ENCODE measurements around the gene REC8.
"Not testable (repeated sequence)": the region's sequence is repeated elsewhere in the genome, so short reads cannot be mapped to it uniquely, and the experiment has no call there.

The REC8 gene

DNA sequence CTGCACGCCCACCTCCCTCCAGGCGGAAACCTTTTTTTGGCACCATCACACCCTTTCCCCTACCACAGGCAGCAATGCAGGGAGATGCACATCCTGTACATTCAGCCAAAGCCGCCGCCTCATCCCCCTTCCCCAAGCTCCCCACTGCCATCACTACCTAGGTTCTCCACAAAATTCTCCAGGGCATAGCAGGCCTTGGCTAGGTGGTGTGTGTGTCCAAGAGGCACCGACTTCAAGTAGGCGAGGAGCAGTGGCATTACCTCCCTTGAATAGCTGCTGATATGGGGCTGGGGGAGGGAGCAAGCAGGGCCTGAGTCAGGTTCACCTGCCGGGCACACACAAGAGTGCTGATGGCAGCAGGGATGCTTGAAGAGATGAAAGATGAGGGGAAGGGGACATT, 13.1 kb downstream of the REC8 start:
- no peak for DNase-seq

DNA sequence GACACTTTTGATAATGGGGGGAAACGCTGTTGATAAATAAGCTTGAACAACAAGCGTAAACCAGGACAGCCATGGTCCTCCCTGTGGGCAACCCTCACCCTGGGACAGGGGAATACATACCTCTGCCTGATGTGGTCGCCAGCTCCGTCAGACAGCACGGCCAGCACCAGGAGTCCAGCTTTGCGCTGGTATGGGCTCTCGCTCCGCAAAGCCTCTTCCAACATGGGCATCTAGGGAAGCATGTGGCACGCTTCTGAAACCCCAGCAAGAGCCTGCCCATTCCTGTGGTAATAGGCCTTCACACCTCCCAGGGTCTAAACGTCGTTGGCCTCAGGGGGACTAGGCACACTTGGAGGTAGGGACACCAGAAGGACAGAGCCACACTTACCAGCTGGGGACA, 13.9 kb downstream of the REC8 start:
- no peak for DNase-seq

DNA sequence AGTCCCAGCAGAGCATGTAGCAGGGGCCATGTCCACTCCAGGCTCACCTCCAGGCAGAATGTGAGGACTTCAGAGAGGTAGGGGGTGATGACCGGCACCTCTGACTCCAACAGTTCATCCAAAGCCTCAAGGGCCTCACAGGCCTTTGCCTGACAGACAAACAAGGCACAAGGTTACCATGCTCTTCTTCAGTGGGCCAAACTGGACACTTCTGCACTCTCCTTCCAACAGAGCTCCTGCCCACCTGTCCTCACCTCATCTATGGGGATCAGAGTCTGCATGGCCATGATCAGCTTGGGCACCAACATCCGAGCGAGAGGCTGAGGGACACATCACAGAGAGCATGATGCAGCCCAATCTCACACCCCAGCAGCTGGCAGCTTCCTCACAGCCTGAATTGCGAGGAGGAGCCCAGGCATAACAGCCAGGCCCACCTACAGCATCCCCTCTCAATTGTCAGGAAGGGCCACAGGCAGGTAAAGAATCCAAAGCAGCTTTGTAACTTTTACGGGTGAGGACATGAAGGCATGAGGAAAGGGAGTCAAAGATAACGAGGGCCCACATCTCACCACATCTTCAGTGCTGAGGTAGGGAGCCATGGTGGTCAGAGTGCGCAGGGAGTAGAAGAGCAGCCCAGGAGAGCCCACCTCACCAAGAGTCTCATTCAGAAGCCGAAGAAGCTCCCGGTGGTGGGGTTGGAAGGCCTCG, 15.1 kb downstream of the REC8 start:
- no peak for DNase-seq

DNA sequence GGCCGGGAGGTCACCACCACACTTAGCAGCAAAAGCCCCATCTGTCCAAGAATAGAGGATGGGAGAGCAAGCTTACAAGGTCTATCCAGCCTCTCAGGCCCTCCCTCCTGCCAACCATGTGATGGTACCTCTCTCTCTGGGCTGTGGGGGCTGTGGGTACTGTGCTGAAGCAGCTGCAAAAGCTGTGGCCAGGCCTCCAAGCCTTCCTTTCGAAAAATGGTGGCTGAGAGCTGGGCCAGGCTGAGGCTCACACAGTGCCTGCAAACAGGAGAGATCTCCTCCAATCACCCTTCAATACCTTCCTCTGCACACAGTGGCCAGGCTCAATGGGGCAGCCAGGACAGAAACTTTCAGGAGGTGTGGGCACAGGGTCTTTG, 15.6 kb downstream of the REC8 start:
- DNase-seq = no peak

DNA sequence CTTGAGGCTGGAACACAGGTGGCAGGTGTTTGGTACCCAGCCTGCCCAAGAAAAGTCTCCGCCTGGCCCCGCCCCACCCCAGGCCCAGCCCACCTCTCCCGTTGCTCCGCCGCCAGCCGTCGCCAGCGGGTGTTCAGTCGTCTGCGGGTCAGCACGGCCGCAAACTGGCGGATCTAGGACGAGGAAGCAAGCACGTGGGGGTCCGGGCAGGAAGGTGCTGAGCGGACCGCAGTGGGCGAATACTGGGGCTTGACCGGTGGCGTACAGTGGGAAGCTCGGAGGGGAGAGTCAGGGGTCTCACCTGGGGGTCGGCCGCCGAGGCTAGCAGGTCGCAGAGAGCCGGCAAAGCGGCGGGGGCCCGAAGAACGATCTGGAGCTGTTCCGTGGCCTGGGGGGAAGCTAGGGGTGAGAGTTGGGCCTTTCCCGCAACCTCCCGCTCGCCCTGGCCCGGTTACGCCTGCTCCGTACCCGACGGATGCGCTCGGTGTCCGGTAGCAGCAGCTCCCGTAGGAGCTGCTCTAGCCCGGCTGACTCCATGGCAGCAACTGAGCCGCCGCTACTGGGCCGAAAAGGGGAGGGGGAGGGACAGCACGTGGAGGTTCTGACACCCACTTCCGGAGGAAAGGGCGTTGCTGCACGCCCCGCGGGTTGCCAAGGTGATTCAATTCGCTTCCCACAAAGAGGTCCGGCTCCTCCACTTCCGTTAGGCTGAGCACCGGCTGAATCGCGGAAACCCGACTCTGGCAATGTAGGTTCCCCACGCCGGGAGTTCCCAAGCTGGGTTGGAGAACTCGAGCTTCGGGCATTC, 16.6 kb downstream of the REC8 start, which contains the start of gene IPO4:
Gene IPO4 (minus strand): TSS at position 566 of the 808 bp plus-strand sequence. CDS start 29 bp downstream, at position 537.
- DNase-seq = peak; percentile 98

DNA sequence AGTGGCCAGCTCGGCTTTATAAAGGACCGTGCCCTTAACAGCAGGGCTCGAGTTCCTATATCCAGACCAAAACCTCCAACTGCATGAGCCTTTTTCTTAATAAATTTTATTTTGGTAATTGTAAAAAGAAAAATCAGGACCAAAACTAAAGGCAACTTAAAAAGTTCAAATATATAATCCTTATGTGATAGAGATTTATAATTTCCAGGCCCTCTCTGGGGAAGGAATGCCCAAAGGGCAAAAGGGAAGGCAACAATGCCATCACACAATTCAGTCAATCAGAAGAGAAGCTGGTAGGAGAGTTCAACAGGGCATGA, 17.1 kb downstream of the REC8 start:
- DNase-seq = no peak

DNA sequence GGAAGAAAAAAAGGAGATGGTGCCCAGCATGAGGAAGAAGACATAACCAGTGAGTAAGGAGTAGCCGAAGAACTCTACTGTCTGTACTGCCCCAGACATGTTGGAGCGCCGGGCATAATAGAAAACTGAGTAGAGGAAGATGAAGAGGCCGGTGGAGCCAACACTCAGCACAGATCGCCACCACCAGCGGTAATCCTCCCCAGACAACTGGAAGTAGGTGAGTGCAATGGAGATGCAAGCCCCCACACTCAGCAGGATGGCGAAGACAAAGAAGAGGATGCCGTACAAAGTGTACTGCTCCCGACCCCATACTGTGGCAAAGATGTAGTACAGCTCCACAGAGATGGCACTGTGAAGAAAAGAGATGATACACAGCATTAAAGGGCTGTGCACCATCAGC, 17.6 kb downstream of the REC8 start:
- no peak for DNase-seq

DNA sequence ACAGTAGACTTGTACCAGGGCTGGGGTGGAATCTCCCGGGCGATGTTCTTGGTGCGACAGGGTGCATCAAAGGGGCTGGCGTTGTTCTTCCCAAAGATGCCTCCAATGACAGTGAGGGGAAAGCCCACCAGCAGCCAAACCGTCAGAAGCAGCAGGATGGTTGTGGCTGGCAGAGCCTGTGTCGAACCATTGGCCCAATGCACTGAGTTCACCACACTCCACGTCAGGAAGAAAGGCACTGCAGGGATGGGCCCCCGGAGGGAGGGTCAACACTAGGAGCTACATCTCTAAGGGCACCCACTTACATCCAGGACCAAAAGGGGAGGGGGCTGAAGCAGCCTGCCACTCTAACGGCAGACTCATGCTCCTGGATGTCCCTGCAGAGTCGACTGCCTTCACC, 18.5 kb downstream of the REC8 start:
- DNase-seq = no peak

DNA sequence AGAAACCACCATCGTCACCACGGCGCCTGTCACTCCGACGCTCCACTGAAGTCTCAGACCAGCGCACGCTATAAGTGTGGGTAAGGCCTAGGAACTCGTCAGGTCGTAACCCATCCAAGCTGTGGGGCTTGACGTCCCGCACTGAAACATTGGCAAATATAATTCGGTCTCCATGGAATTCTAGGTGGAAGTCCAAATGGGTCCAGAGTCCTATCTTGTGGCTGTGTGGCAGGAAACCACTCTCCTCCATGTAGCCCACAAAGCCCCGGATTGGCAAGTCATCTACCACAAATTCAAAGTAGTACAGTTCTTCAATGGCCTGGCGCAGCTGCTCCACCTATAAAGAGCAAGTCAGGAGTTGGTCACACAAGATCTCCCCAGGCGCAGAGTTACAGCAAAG, 21.1 kb downstream of the REC8 start:
- no peak for DNase-seq

DNA sequence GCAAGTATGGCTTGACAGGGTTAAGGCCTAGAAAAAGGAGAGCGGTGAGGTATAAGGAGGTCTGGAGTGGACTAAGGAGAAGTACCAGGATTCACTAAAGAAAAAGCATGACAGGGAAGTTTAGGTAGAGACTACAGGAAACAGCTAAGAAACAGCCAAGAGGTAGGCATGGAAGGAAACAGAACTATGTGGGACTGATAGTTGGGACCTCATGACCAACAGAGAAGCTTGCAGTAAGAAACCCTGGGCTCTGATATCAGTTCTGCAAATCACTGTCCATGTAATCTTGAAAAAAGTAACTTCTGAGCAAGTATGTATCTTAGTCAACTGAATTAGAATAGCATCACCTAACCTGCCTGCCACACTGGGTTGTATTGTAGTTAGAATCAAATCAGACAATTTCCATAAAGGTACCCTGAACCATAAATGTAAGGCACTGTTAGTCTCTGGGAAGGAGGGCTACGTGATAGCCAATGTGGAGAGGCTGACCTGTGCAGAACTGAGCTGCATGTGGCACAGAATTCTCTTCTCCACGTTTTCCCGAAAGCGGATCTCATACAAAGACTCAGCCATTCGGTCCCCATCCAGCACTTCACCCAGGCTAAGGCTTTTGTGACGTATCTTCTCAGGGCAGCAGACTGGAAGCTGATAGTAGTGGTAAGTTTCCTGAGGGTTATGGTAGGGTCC, 22.4 kb downstream of the REC8 start:
- no peak for DNase-seq

DNA sequence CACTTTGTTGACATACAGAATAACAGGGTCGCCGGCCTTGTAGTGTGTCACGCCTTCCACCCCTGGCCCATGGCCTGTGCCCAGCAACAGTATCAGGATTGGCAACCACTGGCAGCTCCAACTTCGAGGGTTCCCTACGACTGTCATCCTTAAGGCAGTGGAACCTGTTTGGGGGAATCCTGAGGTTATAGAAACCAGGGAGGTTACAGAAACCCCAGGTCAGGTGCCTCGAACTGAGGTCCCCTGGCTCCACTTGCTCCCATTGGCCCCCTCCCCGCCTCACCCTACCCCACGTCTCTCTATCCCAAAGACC, 22.9 kb downstream of the REC8 start:
- no peak for DNase-seq

DNA sequence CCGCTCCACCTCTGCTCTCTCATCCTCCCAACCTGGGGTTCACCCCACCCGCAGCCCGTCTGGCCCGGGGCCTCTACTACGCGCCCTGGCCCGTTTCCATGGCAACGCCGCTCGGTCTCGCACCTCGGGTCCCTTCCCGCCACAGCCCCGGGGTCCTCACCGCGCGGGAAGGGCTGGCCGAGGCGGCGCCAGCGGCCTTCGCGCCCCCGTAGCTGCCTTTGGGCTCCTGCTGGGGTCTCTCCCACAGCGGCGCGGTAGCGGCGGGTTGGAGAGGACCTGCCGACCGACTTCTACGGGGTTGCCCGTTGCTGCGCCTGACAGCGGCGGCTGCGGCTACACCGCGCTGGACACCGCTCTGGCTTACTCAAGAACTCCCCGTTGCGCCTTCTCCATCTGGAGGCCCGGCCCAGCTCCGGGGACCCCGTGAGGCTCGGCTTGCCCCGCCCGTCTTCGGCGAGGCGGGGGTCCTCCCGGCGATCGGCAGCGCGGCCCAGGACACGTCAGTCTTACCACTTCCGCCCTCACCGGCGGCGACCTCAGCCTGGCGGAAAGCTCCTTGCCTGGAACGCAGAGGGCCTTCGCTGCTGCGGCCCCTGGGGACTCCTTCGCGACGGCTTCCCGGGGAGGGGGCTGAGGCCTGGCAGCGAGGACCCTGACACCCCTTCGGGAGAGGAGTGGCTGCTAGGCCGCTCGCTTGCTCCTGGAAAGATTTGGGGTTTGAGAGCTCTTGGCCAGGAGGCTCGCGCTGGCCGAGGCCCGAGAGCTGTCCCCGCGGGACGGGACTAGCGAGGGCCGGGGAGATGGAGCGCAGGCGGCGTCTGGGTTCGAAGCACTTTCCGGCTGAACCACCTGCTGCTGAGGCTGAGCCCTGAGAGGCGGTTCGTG, 23.5 kb downstream of the REC8 start, which contains the start of gene TM9SF1:
Gene TM9SF1 (minus strand): TSS at position 256 of the 885 bp plus-strand sequence. CDS start 422 bp downstream, outside the sequence.
- peak; percentile 86 for DNase-seq

DNA sequence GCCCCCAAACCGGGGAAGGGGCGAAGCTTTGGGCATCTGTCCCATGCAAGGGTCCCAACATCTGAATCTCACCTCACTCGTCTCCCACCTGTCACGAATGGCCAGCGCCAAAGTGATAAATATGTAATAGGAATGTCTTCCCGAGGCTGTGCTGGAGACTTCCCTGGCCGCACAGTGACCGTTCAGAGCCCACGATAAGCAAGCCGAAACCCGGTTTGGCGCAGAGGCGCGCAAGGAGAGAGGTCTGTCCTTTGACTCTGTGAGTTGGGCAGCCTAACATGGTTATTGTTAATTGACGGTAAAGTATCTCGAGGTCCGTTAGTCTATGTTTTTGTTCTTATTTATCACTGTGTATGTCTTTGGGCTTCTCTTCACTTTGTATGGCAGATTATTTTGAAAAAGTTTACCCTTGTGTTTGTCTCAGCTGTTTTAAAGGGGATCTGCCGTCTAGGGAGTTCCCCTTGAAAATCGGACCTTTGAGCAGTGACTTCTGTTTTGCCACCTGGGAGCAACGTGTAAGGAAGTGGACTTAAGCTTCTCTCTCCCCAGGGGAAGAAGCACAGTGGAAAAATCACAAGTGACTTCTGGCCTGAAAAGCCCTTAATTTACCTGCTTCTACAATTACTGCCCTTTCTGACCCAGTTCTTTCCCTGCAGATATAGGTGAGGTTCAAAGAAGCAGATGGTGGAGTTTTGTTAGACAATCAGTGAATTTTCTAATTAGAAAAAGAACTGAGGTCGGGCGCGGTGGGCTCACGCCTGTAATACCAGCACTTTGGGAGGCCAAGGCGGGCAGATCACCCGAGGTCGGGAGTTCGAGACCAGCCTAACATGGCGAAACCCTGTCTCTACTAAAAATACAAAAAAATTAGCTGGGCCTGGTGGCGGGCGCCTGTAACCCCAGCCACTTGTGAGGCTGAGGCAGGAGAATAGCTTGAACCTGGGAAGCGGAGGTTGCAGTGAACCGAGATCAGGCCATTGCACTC, 24.5 kb downstream of the REC8 start:
- no peak for DNase-seq

DNA sequence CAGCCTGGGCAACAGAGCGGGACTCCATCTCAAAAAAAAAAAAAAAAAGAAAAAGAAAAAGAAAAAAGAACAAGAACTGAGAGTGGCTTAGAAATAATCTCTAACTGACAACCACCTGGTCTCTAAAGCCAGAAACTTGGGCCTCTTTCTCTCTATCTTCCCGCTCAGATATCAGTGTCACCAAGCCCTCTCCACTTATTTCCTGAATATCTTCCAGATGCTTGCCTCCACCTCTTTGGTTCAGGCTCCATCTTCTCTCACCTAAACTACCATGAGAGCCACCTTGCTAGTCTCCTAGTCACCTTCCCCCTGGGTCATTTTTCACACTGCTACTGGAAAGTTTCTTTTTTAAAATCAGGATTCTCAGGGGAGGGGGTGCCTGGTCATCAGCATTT, 25.2 kb downstream of the REC8 start:
- DNase-seq = no peak

DNA sequence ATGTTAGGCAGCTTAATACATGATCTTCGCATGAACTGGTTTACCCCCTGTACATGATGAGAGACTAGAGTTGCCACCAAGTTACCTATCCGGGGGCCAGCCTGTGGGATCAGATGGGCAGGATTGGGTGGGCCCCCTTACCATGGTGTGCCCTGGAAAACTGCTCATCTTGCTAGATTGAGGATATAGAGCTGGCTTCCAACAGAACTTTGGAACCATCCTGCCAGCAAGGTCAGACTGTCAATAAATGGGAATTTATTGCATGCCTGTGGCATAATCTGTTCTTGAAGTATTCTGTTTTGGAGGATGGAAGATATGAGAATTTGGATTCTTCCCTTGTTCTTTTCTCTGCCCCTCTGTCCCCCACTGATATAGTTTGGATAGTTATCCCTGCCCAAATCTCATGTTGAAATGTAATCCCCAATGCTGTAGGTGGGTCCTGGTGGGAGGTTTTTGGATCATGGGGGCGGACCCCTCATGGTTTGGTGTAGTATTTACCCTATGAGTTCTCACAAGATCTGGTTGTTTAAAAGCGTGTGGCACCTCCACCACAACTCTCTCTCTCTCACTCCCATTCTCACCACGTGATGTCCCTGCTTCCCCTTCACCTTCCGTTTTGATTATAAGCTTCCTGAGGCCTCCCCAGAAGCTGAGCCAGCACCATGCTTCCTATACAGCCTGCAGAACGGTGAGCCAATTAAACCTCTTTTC, 27.1 kb downstream of the REC8 start:
- DNase-seq = no peak

DNA sequence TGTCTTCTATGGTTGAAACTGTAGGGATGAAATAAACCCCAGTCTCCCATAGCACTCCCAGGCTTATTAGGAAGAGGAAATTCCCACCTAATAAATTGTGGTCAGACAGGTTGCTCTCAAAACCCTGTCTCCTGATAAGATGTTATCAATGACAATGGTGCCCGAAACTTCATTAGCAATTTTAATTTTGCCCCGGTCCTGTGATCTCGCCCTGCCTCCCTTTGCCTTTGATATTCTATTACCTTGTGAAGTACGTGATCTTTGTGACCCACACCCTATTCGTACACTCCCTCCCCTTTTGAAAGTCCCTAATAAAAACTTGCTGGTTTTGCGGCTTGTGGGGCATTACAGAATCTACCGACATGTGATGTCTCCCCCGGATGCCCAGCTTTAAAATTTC, 30.7 kb downstream of the REC8 start:
- DNase-seq = not testable (repeated sequence)

DNA sequence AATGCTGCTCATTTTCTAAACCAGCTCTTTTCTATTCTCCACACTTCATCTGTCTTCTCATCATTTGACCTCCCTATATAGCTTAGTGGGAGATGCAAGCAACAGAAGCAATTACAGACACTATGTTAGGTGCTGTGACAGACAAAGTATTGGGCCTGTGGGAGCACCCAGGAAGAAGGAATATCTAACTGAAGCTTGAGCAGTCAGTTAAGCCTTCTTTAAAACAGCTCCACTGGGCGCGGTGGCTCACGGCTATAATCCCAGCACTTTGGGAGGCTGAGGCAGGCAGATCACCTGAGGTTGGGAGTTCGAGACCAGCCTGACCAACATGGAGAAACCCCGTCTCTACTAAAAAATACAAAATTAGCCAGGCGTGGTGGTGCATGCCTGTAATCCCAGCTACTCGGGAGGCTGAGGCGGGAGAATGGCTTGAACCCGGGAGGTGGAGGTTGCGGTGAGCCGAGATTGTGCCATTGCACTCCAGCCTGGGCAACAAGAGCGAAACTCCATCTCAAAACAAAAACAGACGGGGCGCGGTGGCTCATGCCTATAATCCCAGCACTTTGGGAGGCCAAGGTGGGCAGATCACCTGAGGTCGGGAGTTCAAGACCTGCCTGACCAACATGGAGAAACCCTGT, 31.5 kb downstream of the REC8 start:
- DNase-seq = not testable (repeated sequence)

DNA sequence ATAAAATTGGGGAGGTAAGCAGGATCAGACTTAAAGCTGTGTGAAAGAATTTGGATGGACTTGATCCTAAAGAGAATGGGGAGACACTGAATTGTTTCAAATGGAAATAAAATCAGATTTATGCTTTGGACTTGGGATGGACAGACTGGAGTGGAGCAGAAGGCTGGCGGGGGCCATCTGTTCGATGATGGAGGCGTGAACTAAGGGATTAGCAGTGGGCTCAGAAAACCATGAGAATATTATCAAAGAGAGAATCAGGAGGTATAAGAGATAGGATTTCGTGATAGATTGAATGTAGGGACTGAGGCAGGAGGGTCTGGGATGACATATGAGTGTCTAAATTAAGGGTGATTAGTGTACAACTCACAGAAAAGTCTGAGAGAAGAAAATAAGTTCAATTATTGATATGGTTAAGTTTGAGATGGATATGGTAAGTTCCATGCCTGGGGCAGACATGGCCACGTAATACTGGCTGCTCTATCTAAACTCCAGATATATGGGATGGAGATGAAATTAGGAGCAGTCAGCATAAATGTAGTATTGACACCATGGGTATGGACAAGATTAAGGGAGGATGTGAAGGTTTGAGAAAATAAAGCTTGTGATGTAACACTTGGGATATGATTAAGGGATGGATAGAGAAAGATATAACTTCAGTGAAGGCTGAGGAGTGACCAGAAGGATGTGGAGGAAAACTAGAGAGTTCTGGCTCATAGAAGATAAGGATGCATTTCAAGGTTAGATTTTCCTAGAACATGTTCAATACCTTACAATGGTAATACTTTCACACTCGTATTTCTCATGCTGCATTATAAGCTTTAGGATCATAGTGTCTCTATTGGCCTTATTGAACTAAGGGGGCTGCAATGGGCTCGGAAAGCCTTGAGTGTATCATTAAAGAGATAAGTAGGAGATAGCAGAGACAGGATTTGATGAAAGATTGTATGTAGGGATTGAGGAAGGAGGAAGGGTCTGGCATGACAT, 32.6 kb downstream of the REC8 start:
- no peak for DNase-seq
